HG02759 (cell line): ENCODE data around the gene TOP2B.

Experiments
- ATAC-seq: cut with Tn5 transposase; IDR thresholded peaks from one replicate; pipeline ENCODE4 v1.9.1; 2021; ENCODE audit warnings: mild to moderate bottlenecking, moderate library complexity; ENCODE audit not compliant: unreplicated experiment

Gene TOP2B

DNA sequence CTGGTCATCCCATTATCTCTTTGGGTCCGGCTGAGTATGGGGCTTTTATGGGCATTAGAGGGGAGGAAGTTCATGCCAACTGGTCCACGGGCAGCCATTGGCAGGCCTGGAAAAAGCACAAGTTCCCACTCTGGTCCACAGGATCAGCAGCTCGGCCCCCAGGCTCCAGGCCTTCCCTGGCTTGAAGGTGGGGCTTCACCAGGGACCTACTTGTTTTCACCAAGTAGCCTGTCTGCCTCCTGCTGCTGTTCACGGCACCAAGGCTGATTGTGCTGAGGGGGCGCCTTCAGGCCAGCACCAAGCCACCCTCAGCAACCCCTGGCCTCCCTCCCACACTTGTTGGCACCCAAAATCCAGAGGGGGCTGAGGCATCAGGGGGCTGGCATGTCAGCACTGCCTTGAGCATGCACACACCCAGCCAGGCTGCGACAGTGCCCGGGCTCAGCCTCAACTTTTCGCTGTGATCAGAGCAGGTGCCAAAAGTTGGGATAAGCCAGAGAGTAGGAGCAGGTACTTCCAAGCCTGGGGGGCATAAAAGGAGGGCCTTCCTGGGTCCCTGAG lies 9.1 kb upstream of the TOP2B start:
- no peak for ATAC-seq

DNA sequence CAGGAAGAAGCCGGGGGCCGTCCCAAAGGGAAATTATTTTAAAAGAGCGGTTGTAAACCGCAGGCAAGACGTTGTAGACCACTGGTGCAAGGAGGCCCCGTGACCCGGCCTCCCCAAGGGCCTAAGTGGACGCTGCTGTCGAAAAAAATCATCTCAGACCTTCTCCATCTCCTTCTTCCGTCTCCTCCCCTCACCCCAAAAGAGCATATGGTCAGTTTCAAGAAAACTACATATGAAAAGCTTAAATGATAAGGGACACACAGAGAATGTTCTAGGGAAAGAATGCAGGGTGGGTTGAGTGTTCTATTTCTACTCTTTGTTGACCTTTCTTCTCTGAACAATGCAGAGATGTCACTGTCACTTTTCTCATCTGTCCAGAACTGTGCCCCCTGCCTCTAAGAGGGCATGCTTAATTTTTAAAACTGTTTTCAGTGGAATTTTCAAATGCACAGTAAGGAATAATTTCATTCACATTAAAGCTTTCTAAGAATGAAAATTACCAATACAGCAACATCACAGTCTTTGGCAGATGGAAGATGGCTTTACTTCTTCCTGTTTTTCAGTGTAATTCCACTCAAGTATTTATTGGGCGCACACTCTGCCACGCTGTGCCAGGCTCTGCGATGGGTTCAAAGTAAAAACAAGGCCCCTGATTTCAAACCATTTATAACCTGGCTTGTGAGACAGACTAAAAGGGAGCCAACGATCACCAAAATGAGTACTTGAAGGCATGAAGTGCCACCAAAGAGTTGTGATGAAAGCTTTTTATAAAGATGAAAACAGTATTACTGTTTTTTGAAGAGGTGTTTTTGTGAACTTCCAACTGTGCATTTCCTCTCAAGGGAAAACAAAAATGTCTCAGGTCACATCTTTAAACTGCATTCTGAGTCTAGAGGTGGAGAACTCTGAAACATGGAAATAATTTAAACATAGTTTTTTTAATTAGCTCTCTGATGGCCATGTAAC lies 891 bp upstream of the TOP2B start:
- peak; percentile 29 for ATAC-seq

DNA sequence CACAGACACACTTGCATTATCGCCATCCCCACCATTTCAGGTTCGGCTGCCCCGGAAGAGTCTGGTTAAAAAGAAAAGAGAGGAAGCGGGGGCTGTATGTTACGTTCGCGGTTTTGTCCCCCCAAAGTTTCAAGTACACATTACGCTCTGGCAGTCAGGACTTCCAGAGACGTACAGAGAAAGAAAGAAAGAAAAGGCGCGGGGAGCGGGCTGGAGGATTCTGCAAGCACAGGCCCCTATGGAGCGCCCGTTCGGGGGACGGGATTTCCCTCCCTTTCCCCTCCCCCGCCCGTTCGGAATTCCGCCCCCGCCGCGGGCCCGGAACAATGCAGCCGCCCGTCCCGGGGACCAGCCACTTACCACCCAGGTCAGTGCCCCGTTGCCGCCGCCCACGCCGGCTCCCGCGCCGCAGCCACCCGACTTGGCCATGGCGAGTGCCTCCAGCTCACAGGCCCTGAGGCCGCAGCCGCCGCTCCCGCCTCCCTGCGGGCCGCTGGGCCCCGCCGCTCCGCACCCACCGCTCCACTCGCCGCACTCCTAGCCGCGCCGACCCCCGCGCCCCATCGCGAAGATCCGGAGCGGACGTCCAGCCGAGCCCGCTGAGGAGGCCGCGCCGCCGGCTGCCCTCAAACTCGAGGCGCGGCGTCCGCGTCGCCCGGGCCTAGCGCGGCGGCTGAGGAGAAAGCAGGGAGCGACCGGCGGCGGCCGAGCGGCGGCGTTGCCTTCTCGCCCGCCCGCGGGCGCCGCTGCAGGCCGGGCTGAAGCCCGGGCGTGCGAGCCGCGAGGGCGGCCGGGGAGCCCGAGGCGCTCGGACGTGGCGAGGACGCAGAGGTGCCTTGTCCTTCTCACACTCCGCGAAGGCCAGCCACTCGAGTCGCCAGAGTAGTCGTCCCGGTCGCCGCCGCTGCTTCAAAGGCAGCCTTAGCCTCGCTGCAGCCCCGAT lies 567 bp downstream of the TOP2B start:
- ATAC-seq, result peak; percentile 32

DNA sequence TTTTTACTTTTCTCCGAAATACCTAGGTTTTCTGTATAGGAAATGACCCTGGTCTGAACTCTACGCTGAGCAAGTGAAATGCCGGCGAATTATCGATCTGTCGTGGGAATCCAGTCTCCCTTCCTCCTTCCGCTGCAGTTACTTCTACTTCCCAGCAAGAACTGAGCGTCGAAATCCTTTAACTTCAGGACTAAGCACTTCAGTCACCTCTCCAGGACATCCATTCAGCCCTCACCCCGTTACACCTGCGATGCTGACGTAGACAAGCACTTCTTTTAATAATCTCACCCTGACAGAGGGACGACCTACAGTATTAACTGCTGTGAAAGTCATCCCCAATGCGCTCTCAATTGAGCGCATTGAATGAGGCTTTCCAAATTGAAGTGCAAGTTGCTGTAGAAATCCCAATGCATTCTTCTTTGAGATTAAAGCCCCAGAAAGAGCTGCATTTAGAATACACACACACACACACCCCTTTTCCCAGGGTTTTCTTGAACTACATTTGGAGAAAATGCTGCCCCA lies 1.3 kb downstream of the TOP2B start:
- ATAC-seq, result peak; percentile 21

DNA sequence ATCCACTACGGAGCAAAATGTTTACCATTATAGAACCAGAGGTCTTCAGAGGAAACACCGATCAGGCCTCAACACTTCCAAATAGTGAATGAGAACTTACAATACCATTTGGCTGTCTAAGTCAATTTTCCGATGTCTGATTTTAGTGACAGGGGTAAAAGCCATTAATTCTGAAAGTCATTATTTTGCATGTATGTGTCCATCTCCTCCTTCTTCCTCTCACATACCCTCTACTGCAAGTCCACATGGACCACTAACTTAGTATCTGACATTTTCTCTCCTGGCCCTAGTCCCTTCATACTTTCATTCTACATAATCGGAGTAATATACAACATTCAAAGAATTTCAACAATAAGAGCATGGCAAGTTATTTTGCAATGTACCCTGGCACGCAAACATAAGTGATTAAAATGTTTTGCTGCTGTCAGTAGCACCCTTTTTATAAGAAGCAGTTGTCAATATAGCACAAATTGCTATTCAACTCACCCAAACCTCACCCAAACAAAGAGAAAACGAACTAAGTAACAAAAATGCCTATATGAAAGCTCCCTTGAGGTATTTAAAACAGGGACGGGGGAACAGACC lies 1.9 kb downstream of the TOP2B start:
- ATAC-seq, result no peak

DNA sequence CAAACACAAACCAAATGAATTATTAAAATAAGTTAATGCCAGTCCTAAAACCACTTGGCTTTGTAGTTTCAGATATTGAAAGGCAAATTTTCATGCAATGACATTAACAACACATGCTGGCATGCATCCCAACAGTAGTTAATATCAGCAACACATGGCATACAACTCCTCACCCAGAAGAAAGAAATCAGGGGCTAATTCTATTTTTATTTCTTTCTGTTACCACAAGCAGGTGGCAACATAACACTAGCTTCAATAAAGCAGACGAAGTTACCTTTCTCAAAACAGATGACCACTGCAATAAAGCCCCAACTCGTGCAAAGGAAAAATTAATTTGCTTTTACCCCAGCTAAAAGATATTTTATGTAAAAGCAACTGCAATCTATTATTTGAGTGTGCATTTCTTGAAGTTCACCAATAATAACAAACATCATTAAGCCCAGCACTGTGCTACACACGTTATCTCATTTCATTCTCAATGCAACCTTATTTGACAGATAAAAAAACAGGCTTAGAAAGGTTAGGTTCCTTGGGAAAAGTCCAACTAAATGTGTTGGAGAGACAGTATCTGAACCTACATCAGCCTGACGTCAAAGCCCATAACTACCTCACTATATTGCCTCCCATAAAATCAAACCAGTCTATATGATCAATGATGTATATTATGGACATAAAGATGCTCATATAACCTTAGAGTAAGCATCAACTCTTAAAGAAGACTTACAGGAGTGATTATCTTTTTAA lies 2.8 kb downstream of the TOP2B start:
- ATAC-seq, result no peak

DNA sequence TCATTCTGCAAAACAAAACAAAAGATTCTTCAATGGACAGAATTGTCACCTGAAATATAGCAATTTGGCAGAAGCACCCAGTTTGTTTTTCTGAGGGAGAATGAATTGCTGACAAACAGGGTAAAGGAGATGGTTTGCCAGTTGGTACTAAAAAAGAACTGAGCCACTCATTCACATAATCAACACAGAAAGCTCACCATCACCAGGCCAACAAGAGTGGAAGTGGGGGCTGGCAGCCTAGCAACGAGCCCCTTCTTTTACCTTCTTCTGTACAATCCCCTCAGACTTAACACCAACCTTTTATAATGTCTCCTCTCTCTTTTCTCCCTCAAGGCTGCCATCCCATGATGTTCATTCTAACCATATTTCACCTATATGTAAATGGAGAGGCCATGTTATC lies 5.9 kb downstream of the TOP2B start:
- ATAC-seq, result no peak

DNA sequence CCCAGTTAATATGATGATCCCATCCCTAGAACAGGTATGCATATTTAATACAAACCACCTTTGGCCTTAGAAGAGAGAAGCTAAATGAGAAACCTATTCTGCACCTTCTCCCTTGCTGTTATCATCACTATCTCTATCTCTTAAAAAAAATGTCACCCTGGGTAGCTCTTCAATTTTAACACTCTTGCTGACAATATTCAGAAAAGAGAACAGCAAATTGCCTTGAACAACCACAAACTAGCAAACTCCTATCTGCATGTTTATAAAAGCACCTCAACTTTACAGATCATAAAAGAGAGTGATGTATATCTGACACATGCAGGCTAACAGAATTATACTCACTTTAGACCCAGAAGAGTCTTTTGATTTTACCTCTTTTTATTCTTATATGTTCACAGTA lies 7.4 kb downstream of the TOP2B start:
- no peak for ATAC-seq

DNA sequence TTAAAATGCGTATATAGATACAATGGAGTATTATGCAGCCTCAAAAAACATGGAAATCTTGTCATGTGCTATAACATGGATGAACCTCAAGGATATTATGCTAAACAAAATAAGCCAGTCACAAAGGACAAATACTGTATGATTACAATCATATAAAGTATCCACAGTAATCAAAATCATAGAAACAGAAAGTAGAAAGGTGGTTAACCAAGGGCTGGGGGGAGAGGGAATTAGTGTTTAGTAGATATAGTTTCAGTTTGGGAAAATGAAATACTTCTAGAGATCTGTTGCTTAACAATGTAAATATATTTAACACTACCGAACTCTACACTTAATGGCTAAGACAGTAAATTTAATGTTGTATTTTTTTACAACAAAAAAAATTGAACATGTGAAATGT lies 9.0 kb downstream of the TOP2B start:
- no peak for ATAC-seq

DNA sequence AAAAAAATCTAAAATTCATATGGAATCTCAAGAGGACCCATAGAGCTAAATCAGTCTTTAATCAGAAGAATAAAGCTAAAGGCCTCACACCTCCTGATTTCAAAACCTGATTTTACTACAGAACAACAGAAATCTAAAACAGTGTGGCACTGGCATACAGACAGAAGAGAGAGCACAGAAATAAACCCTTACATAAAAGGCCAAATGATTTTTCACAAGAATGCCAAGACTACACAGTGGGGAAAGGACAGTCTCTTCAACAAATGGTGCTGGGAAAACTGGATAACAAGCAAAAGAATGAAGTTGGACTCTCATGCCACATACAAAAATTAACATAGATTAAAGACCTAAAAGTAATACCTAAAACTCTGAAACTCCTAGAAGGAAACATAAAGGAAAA lies 10.1 kb downstream of the TOP2B start:
- no peak for ATAC-seq

DNA sequence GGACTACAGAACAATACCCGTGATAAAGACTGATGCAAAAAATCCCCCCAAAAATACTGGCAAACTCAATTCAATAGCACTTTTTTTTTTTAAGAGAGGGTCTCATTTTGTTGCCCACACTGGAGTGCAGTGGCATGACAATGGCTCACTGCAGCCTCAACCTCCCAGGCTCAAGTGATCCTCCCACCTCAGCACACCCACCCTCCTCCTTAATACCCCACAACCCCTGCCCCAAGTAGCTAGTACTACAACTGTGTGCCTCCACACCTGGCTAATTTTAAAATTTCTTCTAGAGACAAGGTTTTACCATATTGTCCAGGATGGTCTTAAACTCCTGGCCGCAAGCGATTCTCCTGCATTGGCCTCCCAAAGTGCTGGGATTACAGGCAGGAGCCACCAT lies 11.4 kb downstream of the TOP2B start:
- ATAC-seq, result no peak

DNA sequence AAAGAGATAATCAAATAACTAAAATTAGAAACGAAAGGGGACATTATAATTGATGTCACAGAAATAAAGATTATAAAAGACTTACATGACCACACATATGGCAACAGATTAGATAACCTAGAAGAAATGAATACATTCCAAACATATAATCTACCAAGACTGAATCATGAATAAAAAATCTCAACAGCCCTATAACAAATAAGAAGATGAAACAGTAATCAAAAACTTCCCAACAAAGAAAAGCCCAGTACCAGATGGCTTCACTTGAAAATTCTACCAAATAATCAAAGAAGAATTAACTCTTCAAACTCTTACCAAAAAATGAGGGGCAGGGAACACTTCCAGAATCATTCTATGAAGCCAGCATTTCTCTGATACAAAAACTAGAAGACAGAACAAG lies 11.8 kb downstream of the TOP2B start:
- no peak for ATAC-seq

DNA sequence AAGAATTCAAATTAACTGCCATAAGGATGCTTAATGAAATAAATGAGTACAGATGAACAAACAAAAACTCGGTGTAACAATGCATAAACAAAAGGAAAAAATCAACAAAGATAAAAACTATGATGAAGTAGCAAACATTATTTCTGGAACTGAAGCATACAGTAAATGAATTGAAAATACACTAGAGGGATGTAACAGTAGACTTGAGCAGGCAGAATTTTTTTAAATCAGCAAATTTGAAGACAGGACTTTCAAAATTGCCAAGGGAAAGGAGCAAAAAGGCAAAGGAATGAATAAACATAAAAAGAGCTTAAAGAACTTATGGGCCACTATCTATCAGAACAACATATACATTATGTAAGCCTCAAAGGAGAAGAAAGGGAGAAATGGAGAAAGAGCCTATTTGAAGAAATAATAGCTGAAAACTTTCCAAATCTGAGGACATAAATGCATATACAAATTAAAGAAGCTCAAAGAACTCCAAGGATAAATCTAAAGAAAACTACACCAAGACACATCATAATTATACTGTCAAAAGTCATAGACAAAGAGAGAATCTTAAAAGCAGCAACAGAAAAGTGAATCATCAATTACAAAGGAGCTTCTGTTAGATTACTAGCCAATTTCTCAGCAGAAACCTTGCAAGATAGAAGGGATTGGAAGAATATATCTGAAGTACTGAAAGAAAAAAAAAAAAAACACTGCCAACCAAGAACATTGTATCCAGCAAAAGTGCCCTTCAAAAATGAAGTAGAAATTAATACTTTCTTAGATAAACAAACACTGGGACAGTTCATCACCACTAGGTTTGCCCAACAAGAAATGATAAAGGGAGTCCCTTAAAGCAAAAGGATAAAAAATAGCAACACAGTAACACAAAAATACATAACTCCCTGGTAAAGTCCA lies 15.5 kb downstream of the TOP2B start:
- ATAC-seq, result no peak

DNA sequence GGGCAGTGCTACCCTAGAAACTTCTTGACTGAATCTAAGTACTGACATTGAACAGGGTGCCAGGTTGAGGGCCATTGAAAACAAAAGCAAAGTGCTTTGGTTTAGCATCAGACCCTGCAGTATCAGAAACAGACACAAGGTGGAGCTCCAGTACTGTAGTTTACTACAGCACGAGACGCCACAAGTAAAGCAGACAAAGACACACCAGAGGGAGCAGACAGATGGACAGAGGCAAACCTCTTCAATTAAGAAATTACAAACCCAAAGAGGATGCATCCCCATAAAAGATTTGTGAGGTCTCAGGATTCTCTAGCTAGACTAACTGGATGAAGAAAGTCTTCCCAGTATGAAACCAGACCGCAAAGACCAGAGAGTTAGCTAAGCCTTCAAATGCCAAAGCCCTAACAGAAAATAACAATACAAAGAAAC lies 16.6 kb downstream of the TOP2B start:
- ATAC-seq, result peak; percentile 97

DNA sequence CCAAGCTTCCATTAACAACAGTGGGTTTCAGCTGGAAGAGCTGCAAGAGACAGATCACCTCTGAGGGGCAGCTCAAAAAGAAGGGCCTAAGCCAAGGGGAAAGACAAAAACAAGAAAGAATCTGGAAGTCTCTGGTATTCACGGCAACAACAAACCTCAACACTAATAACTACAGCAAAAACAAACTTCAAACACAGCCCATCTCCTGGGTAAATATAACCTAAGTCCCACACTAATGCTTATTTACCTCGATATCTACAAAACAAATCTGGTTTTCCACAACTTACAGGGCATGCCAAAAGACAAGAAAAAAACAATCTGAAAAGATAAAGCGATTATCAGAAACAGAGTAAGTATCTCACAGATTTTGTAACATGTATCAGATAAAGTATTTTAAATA lies 29.7 kb downstream of the TOP2B start:
- ATAC-seq, result no peak

DNA sequence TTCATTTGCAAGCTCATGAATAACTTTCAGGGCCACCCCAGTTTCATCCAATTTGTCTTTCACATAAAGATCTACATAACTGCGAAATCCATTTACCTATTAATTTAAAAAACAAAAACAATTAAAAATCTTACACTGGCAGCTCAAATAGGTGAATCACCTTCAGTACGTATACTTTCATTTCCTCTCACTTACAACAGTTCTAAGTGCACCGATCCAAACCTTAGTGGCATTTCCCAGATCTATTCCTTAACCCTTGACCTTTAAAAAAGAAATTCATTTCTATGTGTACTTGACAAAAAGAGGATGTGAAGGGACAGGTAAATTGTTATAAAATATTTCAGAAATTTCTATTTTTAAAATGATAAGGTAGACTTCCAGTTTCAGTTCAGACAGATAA lies 30.8 kb downstream of the TOP2B start:
- no peak for ATAC-seq

DNA sequence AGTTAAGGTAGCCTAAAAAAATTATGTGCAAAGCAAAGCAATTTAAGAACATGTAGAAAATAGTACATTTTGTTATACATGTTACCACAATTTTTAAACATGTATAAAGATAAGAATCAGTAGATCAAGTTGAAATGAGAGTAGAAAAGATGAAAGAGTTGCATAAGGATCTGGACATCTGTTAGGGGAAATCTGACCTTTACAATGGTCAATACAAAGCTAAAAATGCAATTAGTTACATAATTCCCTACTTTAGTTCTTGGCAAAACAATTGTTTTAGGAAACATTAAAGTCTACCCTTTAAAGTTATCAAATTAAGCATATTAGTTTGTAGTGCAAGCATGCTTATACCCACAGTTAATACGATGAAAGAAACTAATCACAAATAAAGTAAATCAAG lies 32.7 kb downstream of the TOP2B start:
- no peak for ATAC-seq

DNA sequence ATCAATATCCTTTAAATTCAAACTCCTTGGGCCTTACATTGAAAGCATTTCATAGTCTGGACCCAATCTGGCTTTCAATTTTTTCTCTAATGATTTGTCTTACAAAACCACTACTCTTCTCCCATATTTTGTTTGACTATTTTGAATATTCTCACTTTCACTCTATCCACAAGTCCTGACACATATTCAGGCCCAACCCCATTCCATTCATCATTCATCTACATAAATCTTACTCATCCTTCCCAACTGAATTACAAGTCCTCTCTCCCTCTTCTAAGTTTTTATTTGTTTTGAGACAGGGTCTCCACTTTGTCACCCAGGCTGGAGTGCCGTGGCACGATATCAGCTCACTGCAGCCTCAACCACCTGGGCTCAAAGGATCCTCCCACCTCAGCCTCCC lies 43.6 kb downstream of the TOP2B start:
- no peak for ATAC-seq

DNA sequence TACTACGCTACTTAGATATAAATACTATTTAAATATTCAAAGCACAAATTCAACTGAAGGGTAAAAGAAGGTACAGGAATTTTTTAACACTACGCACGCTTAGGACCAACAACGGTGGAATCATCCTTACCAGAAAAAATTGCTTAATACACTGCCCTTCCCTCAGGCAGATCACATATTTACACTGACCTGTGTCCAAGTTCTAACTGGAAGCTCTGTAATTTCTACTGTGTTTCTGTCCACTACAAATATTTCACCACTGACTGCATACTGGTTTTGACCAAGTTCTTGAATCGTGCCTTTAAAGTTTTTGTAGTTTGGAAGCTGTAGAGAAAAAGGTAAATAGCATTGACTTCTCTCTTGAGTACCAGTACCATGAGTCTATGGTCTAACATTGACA lies 44.2 kb downstream of the TOP2B start:
- ATAC-seq, result no peak
